PC-9 (cell line): ENCODE results near the gene DKC1.

Source experiments
- CTCF ChIP-seq: fragments of 200-600 bp; sonication (generic); conservative IDR thresholded peaks from 2 replicates; pipeline ENCODE4 v1.6.1; 2017; ENCODE audit warnings: mixed run types, antibody characterized with exemption, mild to moderate bottlenecking, moderate library complexity
- EZH2 ChIP-seq: fragments of 200-600 bp; sonication (generic); IDR thresholded peaks from 2 replicates; pipeline ENCODE4 v1.8.0; 2017; ENCODE audit warnings: antibody characterized with exemption, low read depth

GRCh38 chrX:154715825-154716224, 46.8 kb upstream of the DKC1 start:
- TF ChIP-seq EZH2 (no peak), CTCF (no peak)
